ENCODE results near the gene DGUOK.

Gene DGUOK

GRCh38 chr2:73917296-73917695 lies 9.4 kb upstream of the DGUOK start:
- no peak overlapping the region for H3K4me3 ChIP-seq (ENCODE audit: low read length)
- no peak for TF ChIP-seq CTCF (conservative IDR thresholded peaks at IDR 0.05; ENCODE audit: low read length)

GRCh38 chr2:73917696-73918207 lies 8.9 kb upstream of the DGUOK start:
- no peak for TF ChIP-seq CTCF (conservative IDR thresholded peaks at IDR 0.05; ENCODE audit: low read length)
- no peak overlapping the region for H3K4me3 ChIP-seq (ENCODE audit: low read length)
- no peak for DNase-seq (ENCODE audit: low read depth)

More at GRCh38 chr2:73917296-73917695, 9.4 kb upstream of the DGUOK start:
- DNase-seq (ENCODE audit: low read depth), result no peak

GRCh38 chr2:73918856-73919255 lies 7.8 kb upstream of the DGUOK start:
- DNase-seq (ENCODE audit: low read depth), result no peak
- TF ChIP-seq CTCF (conservative IDR thresholded peaks at IDR 0.05; ENCODE audit: low read length), result no peak
- H3K4me3 ChIP-seq (ENCODE audit: low read length), result no peak overlapping the region

GRCh38 chr2:73919596-73920228 lies 7.0 kb upstream of the DGUOK start:
- H3K4me3 ChIP-seq (ENCODE audit: low read length), result no peak overlapping the region
- no peak for DNase-seq (ENCODE audit: low read depth)
- TF ChIP-seq CTCF (conservative IDR thresholded peaks at IDR 0.05; ENCODE audit: low read length), result no peak

- H3K4me3 ChIP-seq (ENCODE audit: low read length), result no peak overlapping the region
- DNase-seq (ENCODE audit: low read depth), result no peak
- TF ChIP-seq CTCF (conservative IDR thresholded peaks at IDR 0.05; ENCODE audit: low read length), result peak; percentile 18; the same call in 1 of the 2 replicates
These were observed 5.8 kb upstream of the DGUOK start for GRCh38 chr2:73920577-73921545.

GRCh38 chr2:73921581-73921980 lies 5.1 kb upstream of the DGUOK start:
- H3K4me3 ChIP-seq (ENCODE audit: low read length), result no peak overlapping the region
- no peak for DNase-seq (ENCODE audit: low read depth)
- TF ChIP-seq CTCF (conservative IDR thresholded peaks at IDR 0.05; ENCODE audit: low read length), result no peak
